DND-41 (cell line): Measurements from ENCODE around the gene SUPT20H.

Source experiments
- ATAC-seq: fragments of 200-7000 bp; cut with Tn5 transposase; 3 replicates; pipeline ENCODE4 v1.9.1; 2021; ENCODE audit warnings: low read depth; ENCODE audit not compliant: insufficient read depth
- DNase-seq: peaks from one replicate; pipeline ENCODE4 v3.0.0-alpha.2; 2020
- H2AFZ ChIP-seq: 2 replicates; pipeline ENCODE4 v1.6.0; 2012; ENCODE audit warnings: low read depth, low read length
- H3K27ac ChIP-seq: 2 replicates; pipeline ENCODE4 v1.5.1; 2012; ENCODE audit warnings: low read length, inconsistent platforms
- H3K27me3 ChIP-seq: fragments of 200-600 bp; sonication (generic); 2 replicates; pipeline ENCODE4 v1.6.0; 2012; ENCODE audit warnings: low read length, mild to moderate bottlenecking, inconsistent platforms; ENCODE audit not compliant: insufficient read depth, poor library complexity
- H3K36me3 ChIP-seq: 2 replicates; pipeline ENCODE4 v1.5.1; 2012; ENCODE audit warnings: low read length, inconsistent platforms; ENCODE audit not compliant: insufficient read depth
- H3K4me1 ChIP-seq: 2 replicates; pipeline ENCODE4 v1.5.1; 2012; ENCODE audit warnings: mild to moderate bottlenecking, low read length; ENCODE audit not compliant: insufficient read depth
- H3K4me2 ChIP-seq: 2 replicates; pipeline ENCODE4 v1.6.0; 2012; ENCODE audit warnings: mild to moderate bottlenecking, moderate library complexity, low read length, inconsistent platforms; ENCODE audit not compliant: insufficient read depth
- H3K4me3 ChIP-seq, 2 experiments: fragments of 200-600 bp in 1 of 2; shearing (Covaris generic) in 1 of 2; 2 replicates each; pipeline ENCODE4 v1.5.1; 2012 to 2016; ENCODE audit warnings: inconsistent platforms in 2 of 2, low read length in 2 of 2, mild to moderate bottlenecking in 2 of 2, low read depth in 1 of 2, moderate library complexity in 1 of 2
- H3K79me2 ChIP-seq: 2 replicates; pipeline ENCODE4 v1.6.0; 2012; ENCODE audit warnings: low read length, inconsistent platforms; ENCODE audit not compliant: insufficient read depth
- H3K9ac ChIP-seq: 2 replicates; pipeline ENCODE4 v1.6.0; 2012; ENCODE audit warnings: low read depth, mild to moderate bottlenecking, inconsistent platforms, low read length, moderate library complexity
- H3K9me3 ChIP-seq: 2 replicates; pipeline ENCODE4 v1.5.1; 2012; ENCODE audit warnings: low read length, moderate library complexity, mild to moderate bottlenecking, inconsistent platforms; ENCODE audit not compliant: insufficient read depth, severe bottlenecking
- H4K20me1 ChIP-seq: 2 replicates; pipeline ENCODE4 v1.6.0; 2012; ENCODE audit warnings: low read length; ENCODE audit not compliant: insufficient read depth
- EZH2 ChIP-seq: IDR thresholded peaks from 3 replicates; pipeline ENCODE4 v1.6.1; 2012; ENCODE audit warnings: borderline replicate concordance, low read depth, mild to moderate bottlenecking, moderate library complexity, low read length, inconsistent platforms; ENCODE audit not compliant: severe bottlenecking
- TF ChIP-seq, protein P1 (sequence below): IDR thresholded peaks from 2 replicates; pipeline ENCODE4 v1.5.1; 2012; ENCODE audit warnings: borderline replicate concordance, low read length, moderate library complexity, mild to moderate bottlenecking; ENCODE audit not compliant: poor library complexity, severe bottlenecking; ENCODE audit errors: extremely low read depth

The SUPT20H gene

GRCh38 chr13:37094099-37094498 is 34.6 kb upstream of the SUPT20H start:
- Histone ChIP-seq H3K9ac (no peak overlapping the region), H3K27me3 (no peaks in the 10 kb centered on the region), H3K4me1 (no peaks in the 10 kb centered on the region), H3K9me3 (no peaks in the 10 kb centered on the region), H2AFZ (no peak overlapping the region), H3K27ac (no peak overlapping the region), H3K4me3 (no peak overlapping the region), H3K79me2 (no peaks in the 10 kb centered on the region), H3K4me2 (no peak overlapping the region), H3K36me3 (no peaks in the 10 kb centered on the region), H4K20me1 (no peaks in the 10 kb centered on the region)
- no peak for DNase-seq
- TF ChIP-seq EZH2 = no peak
- TF ChIP-seq, protein P1, sequence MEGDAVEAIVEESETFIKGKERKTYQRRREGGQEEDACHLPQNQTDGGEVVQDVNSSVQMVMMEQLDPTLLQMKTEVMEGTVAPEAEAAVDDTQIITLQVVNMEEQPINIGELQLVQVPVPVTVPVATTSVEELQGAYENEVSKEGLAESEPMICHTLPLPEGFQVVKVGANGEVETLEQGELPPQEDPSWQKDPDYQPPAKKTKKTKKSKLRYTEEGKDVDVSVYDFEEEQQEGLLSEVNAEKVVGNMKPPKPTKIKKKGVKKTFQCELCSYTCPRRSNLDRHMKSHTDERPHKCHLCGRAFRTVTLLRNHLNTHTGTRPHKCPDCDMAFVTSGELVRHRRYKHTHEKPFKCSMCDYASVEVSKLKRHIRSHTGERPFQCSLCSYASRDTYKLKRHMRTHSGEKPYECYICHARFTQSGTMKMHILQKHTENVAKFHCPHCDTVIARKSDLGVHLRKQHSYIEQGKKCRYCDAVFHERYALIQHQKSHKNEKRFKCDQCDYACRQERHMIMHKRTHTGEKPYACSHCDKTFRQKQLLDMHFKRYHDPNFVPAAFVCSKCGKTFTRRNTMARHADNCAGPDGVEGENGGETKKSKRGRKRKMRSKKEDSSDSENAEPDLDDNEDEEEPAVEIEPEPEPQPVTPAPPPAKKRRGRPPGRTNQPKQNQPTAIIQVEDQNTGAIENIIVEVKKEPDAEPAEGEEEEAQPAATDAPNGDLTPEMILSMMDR = no peak
- ATAC-seq = no peak

- Histone ChIP-seq H3K9ac (no peak overlapping the region), H3K27ac (no peak overlapping the region), H3K4me2 (no peak overlapping the region), H3K4me3 (no peak overlapping the region), H3K79me2 (no peaks in the 10 kb centered on the region), H3K4me1 (no peaks in the 10 kb centered on the region), H3K36me3 (no peaks in the 10 kb centered on the region), H4K20me1 (no peaks in the 10 kb centered on the region), H2AFZ (no peak overlapping the region), H3K27me3 (no peaks in the 10 kb centered on the region), H3K9me3 (no peaks in the 10 kb centered on the region)
- no peak for DNase-seq
- no peak for TF ChIP-seq EZH2
- TF ChIP-seq, protein P1 = no peak
- ATAC-seq = no peak
Observed at GRCh38 chr13:37091835-37092234, 32.3 kb upstream of the SUPT20H start.

DNA sequence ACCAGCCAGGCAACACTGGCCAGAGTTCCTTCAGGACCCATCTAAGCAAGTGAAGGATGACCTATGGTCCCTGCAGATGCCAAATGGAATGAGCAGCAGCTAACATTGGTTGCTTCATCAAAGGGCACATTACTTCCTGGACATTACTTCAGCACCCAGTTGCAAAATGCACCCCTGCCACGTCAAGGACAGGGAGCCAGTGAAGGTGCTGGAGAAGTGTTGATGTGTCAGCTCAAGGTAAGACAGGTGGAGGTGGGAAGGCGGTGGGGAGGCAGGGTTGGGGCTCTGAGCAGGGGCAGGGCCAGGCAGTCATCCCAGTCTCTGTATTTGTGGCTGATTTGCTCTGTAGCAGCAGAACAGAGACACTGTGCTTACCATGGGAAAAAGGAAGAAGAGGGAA is 31.4 kb upstream of the SUPT20H start:
- H3K27ac ChIP-seq = no peak overlapping the region
- DNase-seq (no peak), ATAC-seq (no peak)
- no peak overlapping the region for H3K4me2 ChIP-seq
- H3K9ac ChIP-seq = no peak overlapping the region
- no peaks in the 10 kb centered on the region for H3K36me3 ChIP-seq
- H3K4me3 ChIP-seq = no peak overlapping the region
- no peaks in the 10 kb centered on the region for H3K4me1 ChIP-seq
- no peaks in the 10 kb centered on the region for H3K27me3 ChIP-seq
- H3K79me2 ChIP-seq = no peaks in the 10 kb centered on the region
- no peaks in the 10 kb centered on the region for H3K9me3 ChIP-seq
- no peak overlapping the region for H2AFZ ChIP-seq
- H4K20me1 ChIP-seq = no peaks in the 10 kb centered on the region
- no peak for TF ChIP-seq EZH2
- TF ChIP-seq, protein P1 = no peak

GRCh38 chr13:37089495-37089894 is 30.0 kb upstream of the SUPT20H start:
- Histone ChIP-seq H3K4me3 (no peak overlapping the region), H3K9me3 (no peaks in the 10 kb centered on the region), H3K36me3 (no peaks in the 10 kb centered on the region), H4K20me1 (no peaks in the 10 kb centered on the region), H3K4me2 (no peak overlapping the region), H3K4me1 (no peaks in the 10 kb centered on the region), H3K79me2 (no peaks in the 10 kb centered on the region), H3K9ac (no peak overlapping the region), H3K27me3 (no peaks in the 10 kb centered on the region), H2AFZ (no peak overlapping the region), H3K27ac (no peak overlapping the region)
- no peak for TF ChIP-seq EZH2
- TF ChIP-seq, protein P1 = no peak
- ATAC-seq (no peak), DNase-seq (no peak)
